K562 (cell line): ENCODE results near the gene LMO7. TPM values are rescaled to one million over a fixed set of nuclear protein-coding genes. Genes with fewer than 3 reads are reported as not detected.

Experiments used
- ATAC-seq: fragments of 200-7000 bp; cut with Tn5 transposase; 3 replicates; pipeline ENCODE4 v1.9.1; 2020; ENCODE audit warnings: moderate library complexity
- BruUV-seq: library from RNA; stranded (reverse); fragments of 400-500 nt; replicated peaks from 2 replicates; lab custom pipeline; 2021; lab: Mats Ljungman, UMichigan
- CTCF ChIA-PET: fragments of 300-600 bp; formaldehyde crosslinking; extraction: SDS; loops from one replicate; lab custom pipeline; 2021; ENCODE audit warnings: low intra/inter-chr PET ratio; lab: Yijun Ruan, JAX
- POLR2A ChIA-PET: fragments of 300-600, 350-650 bp; sonication (Branson Sonifier 250); formaldehyde crosslinking; extraction: SDS; loops from one replicate; lab custom pipeline; 2021; ENCODE audit warnings: antibody characterized with exemption, inconsistent platforms; lab: Yijun Ruan, JAX
- DNase-seq, 4 experiments: peaks; one replicate each; pipeline versions ENCODE4 v3.0.0 to v3.0.0-alpha.2; 2011 to 2018; ENCODE audit warnings: low spot score in 3 of 4, mixed read lengths in 3 of 4; ENCODE audit errors: extremely low read depth in 1 of 4
- FAIRE-seq: peaks from 2 replicates; lab custom pipeline; 2011; peaks lifted over from hg19 to GRCh38; lab: Jason Lieb, UNC
- H2AFZ ChIP-seq: 2 replicates; pipeline ENCODE4 v1.6.0; 2011; ENCODE audit warnings: low read depth, low read length, control low read depth, inconsistent platforms
- H3K27ac ChIP-seq: fragments of 200-600 bp; 3 replicates; pipeline ENCODE4 v1.8.0; 2011; ENCODE audit warnings: low read depth, mild to moderate bottlenecking, control low read depth, inconsistent platforms, low read length, moderate library complexity, mixed read lengths; ENCODE audit errors: extremely low read depth
- H3K27me3 ChIP-seq, 2 experiments: fragments of 300-600 bp in 1 of 2; 2 replicates in 1 of 2; 3 replicates in 1 of 2; pipeline versions ENCODE4 v1.6.0 to v1.8.0; 2011; ENCODE audit warnings: inconsistent platforms in 2 of 2, low read length in 2 of 2, mild to moderate bottlenecking in 1 of 2, mixed read lengths in 1 of 2, moderate library complexity in 1 of 2; ENCODE audit not compliant: control insufficient read depth in 2 of 2, insufficient read depth in 2 of 2
- H3K36me3 ChIP-seq: fragments of 300-600 bp; 3 replicates; pipeline ENCODE4 v1.8.0; 2011; ENCODE audit warnings: mild to moderate bottlenecking, low read length, inconsistent platforms; ENCODE audit not compliant: control insufficient read depth, insufficient read depth
- H3K4me1 ChIP-seq, 2 experiments: fragments of 200-600 bp in 1 of 2; replicated peaks in 1 of 2; 2 replicates in 1 of 2; 3 replicates in 1 of 2; pipeline versions ENCODE4 v1.5.1 to v1.8.0; 2011; ENCODE audit warnings: inconsistent platforms in 2 of 2, low read length in 2 of 2, mild to moderate bottlenecking in 1 of 2, mixed read lengths in 1 of 2, moderate library complexity in 1 of 2; ENCODE audit not compliant: control insufficient read depth in 2 of 2, insufficient read depth in 2 of 2
- H3K4me2 ChIP-seq: 2 replicates; pipeline ENCODE4 v1.6.1; 2011; ENCODE audit warnings: low read length, control low read depth, inconsistent platforms, mixed read lengths; ENCODE audit not compliant: insufficient read depth
- H3K4me3 ChIP-seq: fragments of 200-600 bp; sonication (generic), shearing (Covaris generic); 2 replicates; pipeline ENCODE4 v1.5.1; 2016; ENCODE audit warnings: control low read depth, inconsistent platforms
- H3K79me2 ChIP-seq: fragments of 200-600 bp; 3 replicates; pipeline ENCODE4 v1.8.0; 2011; ENCODE audit warnings: low read length, inconsistent platforms; ENCODE audit not compliant: control insufficient read depth, insufficient read depth
- H3K9ac ChIP-seq, 2 experiments: 2 replicates each; pipeline versions ENCODE4 v1.6.0 to v1.6.1; 2011; ENCODE audit warnings: low read depth in 2 of 2, low read length in 2 of 2, control low read depth in 1 of 2, inconsistent platforms in 1 of 2, mild to moderate bottlenecking in 1 of 2, mixed read lengths in 1 of 2; ENCODE audit not compliant: insufficient read depth in 1 of 2
- H3K9me1 ChIP-seq: one replicate; pipeline ENCODE4 v1.6.0; 2011; ENCODE audit warnings: inconsistent platforms, mild to moderate bottlenecking, low read length, moderate library complexity; ENCODE audit not compliant: control insufficient read depth, insufficient read depth
- H3K9me3 ChIP-seq: replicated peaks from 2 replicates; pipeline ENCODE4 v1.5.1; 2011; ENCODE audit warnings: low read depth, low read length, inconsistent platforms; ENCODE audit not compliant: control insufficient read depth, insufficient read depth
- H4K20me1 ChIP-seq: replicated peaks from 2 replicates; pipeline ENCODE4 v1.6.1; 2011; ENCODE audit warnings: low read length, inconsistent platforms, mixed read lengths; ENCODE audit not compliant: control insufficient read depth, insufficient read depth
- DIDO1 ChIP-seq: fragments of 450-650 bp; IDR thresholded peaks from 2 replicates; pipeline ENCODE4 v1.6.1; 2016; ENCODE audit warnings: low read depth, missing biosample characterization, missing genetic modification characterization
- DNMT1 ChIP-seq: fragments of 450-650 bp; IDR thresholded peaks from 2 replicates; pipeline ENCODE4 v1.6.1; 2016; ENCODE audit warnings: antibody characterized with exemption, mild to moderate bottlenecking
- E4F1 ChIP-seq: fragments of 250-450 bp; sonication (Bioruptor Pico); IDR thresholded peaks from 2 replicates; pipeline ENCODE4 v1.5.0; 2021; ENCODE audit warnings: mild to moderate bottlenecking, borderline replicate concordance
- EP300 ChIP-seq: IDR thresholded peaks from 2 replicates; pipeline ENCODE4 v1.6.1; 2012; ENCODE audit warnings: low read length, improper control_type of control experiment
- HIVEP1 ChIP-seq: fragments of 250-450 bp; sonication (Bioruptor Pico); IDR thresholded peaks from 2 replicates; pipeline ENCODE4 v1.4.0; 2020; ENCODE audit warnings: mild to moderate bottlenecking
- MXI1 ChIP-seq: IDR thresholded peaks from 2 replicates; pipeline ENCODE4 v1.6.1; 2011; ENCODE audit warnings: low read depth, mild to moderate bottlenecking, improper control_type of control experiment, low read length
- TEAD1 ChIP-seq, 2 experiments: fragments of 450-650 bp in 1 of 2; sonication (generic) in 1 of 2; formaldehyde crosslinking; IDR thresholded peaks; 2 replicates each; pipeline versions ENCODE4 v1.4.0 to v1.8.0; 2020 to 2022; ENCODE audit warnings: mild to moderate bottlenecking in 2 of 2, missing genetic modification reagents in 1 of 2
- ZFPM2 ChIP-seq: fragments of 250-450 bp; sonication (Bioruptor Pico); IDR thresholded peaks from 2 replicates; pipeline ENCODE4 v1.5.1; 2022; ENCODE audit warnings: mild to moderate bottlenecking
- WGBS: fragments of 100-300 bp; shearing (Covaris generic); methylation state at CpG from one replicate; pipeline ENCODE4 v1.1.6; 2016; ENCODE audit warnings: low coverage, mixed read lengths; ENCODE audit not compliant: insufficient coverage; ENCODE audit errors: missing lambda C conversion rate; 5-methylcytosine and 5-hydroxymethylcytosine counted together
- in situ Hi-C: fragments of 300-500 bp; cut with MboI; formaldehyde crosslinking; loops from 4 replicates; pipeline ENCODE4 v1.15.0; 2018; ENCODE audit warnings: inconsistent platforms, mixed read lengths
- intact Hi-C: fragments of 100-400 bp; cut with micrococcal nuclease; formaldehyde crosslinking; loops from 2 replicates; pipeline ENCODE4 v1.14.2; 2022
- polyA plus RNA-seq, 8 experiments: library from polyadenylated mRNA; depleted of rRNA in 4 of 8; stranded (reverse) in 5 of 8; unstranded in 3 of 8; fragments of >200 nt; fragmentation: Nextera tagmentation in 2 of 8; fragmentation: Illumina TruSeq in 1 of 8; extraction: Ambion mirVana in 2 of 8; extraction: Trizol in 1 of 8; gene quantifications; 2 replicates each; pipeline versions ENCODE4 v1.2.1 to v1.2.3, GENCODE V29; 2011 to 2014; ENCODE audit warnings: inconsistent platforms in 1 of 8, missing spikeins in 1 of 8
- total RNA-seq, 7 experiments: library from RNA; depleted of rRNA in 6 of 7; stranded (reverse); fragments of >200 nt in 6 of 7; fragmentation: Illumina TruSeq in 2 of 7; extraction: Trizol in 2 of 7; gene quantifications; 2 replicates each; pipeline versions ENCODE4 v1.2.1 to v1.2.3, GENCODE V29; 2011 to 2021; ENCODE audit warnings: low replicate concordance in 1 of 7
- TF ChIP-seq, protein P1 (sequence below), 2 experiments: fragments of 450-650 bp in 1 of 2; sonication (generic) in 1 of 2; formaldehyde crosslinking in 1 of 2; IDR thresholded peaks; 2 replicates each; pipeline versions ENCODE4 v1.7.1 to v1.9.0; 2016 to 2022; ENCODE audit warnings: inconsistent platforms in 1 of 2, mild to moderate bottlenecking in 1 of 2, missing genetic modification reagents in 1 of 2

Gene LMO7
- total and polyA plus RNA-seq, 9 of the 15 experiments (the other 6 are each of a cell fraction or from before 2014, with no cell fraction given) = 0.42 to 4.3 (median 1.7) TPM

- H2AFZ ChIP-seq = no peak overlapping the region
- POLR2A ChIA-PET = interaction anchor here (0.7 kb wide), 1 partner anchor 21 kb away, joined by 3 read pairs; no protein-coding TSS in a partner anchor
- H3K36me3 ChIP-seq = no peaks in the 10 kb centered on the region
- H3K9me3 ChIP-seq = no peaks in the 10 kb centered on the region
- no peaks in the 10 kb centered on the region for H3K4me1 ChIP-seq
- no peaks in the 10 kb centered on the region for H3K79me2 ChIP-seq
- BruUV-seq = no TSS peak
- H3K9ac ChIP-seq = no peak overlapping the region
- H3K27me3 ChIP-seq = no peaks in the 10 kb centered on the region
- DNase-seq = no peak
- intact Hi-C loops = no loop called here
- ATAC-seq = no peak
- in situ Hi-C loops = loop anchor here (25.0 kb wide), 1 partner anchor 1227 kb away; no protein-coding TSS in a partner anchor
- CTCF ChIA-PET = no interaction called here
- no peaks in the 10 kb centered on the region for H4K20me1 ChIP-seq
- H3K4me2 ChIP-seq = no peak overlapping the region
- no peak overlapping the region for H3K4me3 ChIP-seq
- 17% methylated on average over 2 of the region's 2 CpGs for WGBS
- H3K27ac ChIP-seq = no peak overlapping the region
- no peaks in the 10 kb centered on the region for H3K9me1 ChIP-seq
- no peak for FAIRE-seq
- TF ChIP-seq HIVEP1 (CRISPR knock-in tag) = no peak
- TF ChIP-seq ZFPM2 (CRISPR knock-in tag) = no peak
- TF ChIP-seq E4F1 (CRISPR knock-in tag) = no peak
- TF ChIP-seq, protein P1, sequence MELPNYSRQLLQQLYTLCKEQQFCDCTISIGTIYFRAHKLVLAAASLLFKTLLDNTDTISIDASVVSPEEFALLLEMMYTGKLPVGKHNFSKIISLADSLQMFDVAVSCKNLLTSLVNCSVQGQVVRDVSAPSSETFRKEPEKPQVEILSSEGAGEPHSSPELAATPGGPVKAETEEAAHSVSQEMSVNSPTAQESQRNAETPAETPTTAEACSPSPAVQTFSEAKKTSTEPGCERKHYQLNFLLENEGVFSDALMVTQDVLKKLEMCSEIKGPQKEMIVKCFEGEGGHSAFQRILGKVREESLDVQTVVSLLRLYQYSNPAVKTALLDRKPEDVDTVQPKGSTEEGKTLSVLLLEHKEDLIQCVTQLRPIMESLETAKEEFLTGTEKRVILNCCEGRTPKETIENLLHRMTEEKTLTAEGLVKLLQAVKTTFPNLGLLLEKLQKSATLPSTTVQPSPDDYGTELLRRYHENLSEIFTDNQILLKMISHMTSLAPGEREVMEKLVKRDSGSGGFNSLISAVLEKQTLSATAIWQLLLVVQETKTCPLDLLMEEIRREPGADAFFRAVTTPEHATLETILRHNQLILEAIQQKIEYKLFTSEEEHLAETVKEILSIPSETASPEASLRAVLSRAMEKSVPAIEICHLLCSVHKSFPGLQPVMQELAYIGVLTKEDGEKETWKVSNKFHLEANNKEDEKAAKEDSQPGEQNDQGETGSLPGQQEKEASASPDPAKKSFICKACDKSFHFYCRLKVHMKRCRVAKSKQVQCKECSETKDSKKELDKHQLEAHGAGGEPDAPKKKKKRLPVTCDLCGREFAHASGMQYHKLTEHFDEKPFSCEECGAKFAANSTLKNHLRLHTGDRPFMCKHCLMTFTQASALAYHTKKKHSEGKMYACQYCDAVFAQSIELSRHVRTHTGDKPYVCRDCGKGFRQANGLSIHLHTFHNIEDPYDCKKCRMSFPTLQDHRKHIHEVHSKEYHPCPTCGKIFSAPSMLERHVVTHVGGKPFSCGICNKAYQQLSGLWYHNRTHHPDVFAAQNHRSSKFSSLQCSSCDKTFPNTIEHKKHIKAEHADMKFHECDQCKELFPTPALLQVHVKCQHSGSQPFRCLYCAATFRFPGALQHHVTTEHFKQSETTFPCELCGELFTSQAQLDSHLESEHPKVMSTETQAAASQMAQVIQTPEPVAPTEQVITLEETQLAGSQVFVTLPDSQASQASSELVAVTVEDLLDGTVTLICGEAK (IDR thresholded peaks at IDR 0.05) = no peak
- TF ChIP-seq, protein P1 (CRISPR knock-in tag; IDR thresholded peaks at IDR 0.05) = no peak
- no peak for TF ChIP-seq TEAD1 (CRISPR knock-in tag; IDR thresholded peaks at IDR 0.05)
- no peak for TF ChIP-seq DNMT1
- no peak for TF ChIP-seq MXI1
- TF ChIP-seq DIDO1 (tag) = no peak
- no peak for TF ChIP-seq EP300
These were observed 49.1 kb downstream of the LMO7 start for GRCh38 chr13:75685239-75685697.
